GM12878 (cell line): ENCODE results near the gene NKAIN2. TPM values are rescaled to one million over a fixed set of nuclear protein-coding genes. Genes with fewer than 3 reads are reported as not detected.

ENCODE experiments used
- ATAC-seq: fragments of 200-7000 bp; cut with Tn5 transposase; 3 replicates; pipeline ENCODE4 v1.9.1; 2020; ENCODE audit warnings: mild to moderate bottlenecking, moderate library complexity
- BruUV-seq: library from RNA; stranded (reverse); fragments of 400-500 nt; replicated peaks from 2 replicates; lab custom pipeline; 2021; lab: Mats Ljungman, UMichigan
- CTCF ChIA-PET: fragments of 300-600 bp; sonication (Branson Sonifier 250); formaldehyde crosslinking; extraction: SDS; loops from one replicate; lab custom pipeline; 2021; ENCODE audit warnings: inconsistent platforms; lab: Yijun Ruan, JAX
- POLR2A ChIA-PET: fragments of 350-600 bp; formaldehyde crosslinking; extraction: SDS; loops from one replicate; lab custom pipeline; 2021; ENCODE audit warnings: inconsistent platforms; lab: Charles Lee
- RAD21 ChIA-PET: fragments of 300-600 bp; sonication (Branson Sonifier 250); formaldehyde crosslinking; loops from one replicate; lab custom pipeline; 2023; ENCODE audit warnings: antibody characterized with exemption; ENCODE audit not compliant: unreplicated experiment; lab: Charles Lee
- SMC1A ChIA-PET: fragments of 300-600 bp; sonication (Branson Sonifier 250); formaldehyde crosslinking; loops from one replicate; lab custom pipeline; 2023; ENCODE audit not compliant: unreplicated experiment, uncharacterized antibody; lab: Charles Lee
- DNase-seq: peaks from one replicate; pipeline ENCODE4 v3.0.0-alpha.2; 2011; ENCODE audit warnings: low read depth, low spot score
- FAIRE-seq: peaks from 3 replicates; lab custom pipeline; 2011; peaks lifted over from hg19 to GRCh38; lab: Jason Lieb, UNC
- H2AFZ ChIP-seq: 2 replicates; pipeline ENCODE4 v1.6.0; 2011; ENCODE audit warnings: low read depth, low read length, control low read depth; ENCODE audit not compliant: control insufficient read depth
- H3K27ac ChIP-seq: 2 replicates; pipeline ENCODE4 v1.5.1; 2011; ENCODE audit warnings: control low read depth; ENCODE audit not compliant: control insufficient read depth, insufficient read depth
- H3K27me3 ChIP-seq, 2 experiments: replicated peaks in 1 of 2; 2 replicates each; pipeline versions ENCODE4 v1.6.0 to v1.6.1; 2011; ENCODE audit warnings: low read length in 1 of 2; ENCODE audit not compliant: control insufficient read depth in 2 of 2, insufficient read depth in 2 of 2
- H3K36me3 ChIP-seq, 2 experiments: 2 replicates each; pipeline ENCODE4 v1.5.1; 2011; ENCODE audit warnings: low read length in 1 of 2; ENCODE audit not compliant: control insufficient read depth in 2 of 2, insufficient read depth in 2 of 2
- H3K4me1 ChIP-seq: 2 replicates; pipeline ENCODE4 v1.6.1; 2011; ENCODE audit warnings: mild to moderate bottlenecking, low read length, moderate library complexity, mixed read lengths; ENCODE audit not compliant: control insufficient read depth, insufficient read depth
- H3K4me2 ChIP-seq: 2 replicates; pipeline ENCODE4 v1.6.0; 2011; ENCODE audit warnings: control low read depth; ENCODE audit not compliant: control insufficient read depth, insufficient read depth
- H3K4me3 ChIP-seq: fragments of 200-600 bp; sonication (generic); 2 replicates; pipeline ENCODE4 v1.5.1; 2016
- H3K79me2 ChIP-seq: 2 replicates; pipeline ENCODE4 v1.6.0; 2011; ENCODE audit warnings: low read length; ENCODE audit not compliant: control insufficient read depth, insufficient read depth
- H3K9ac ChIP-seq: 2 replicates; pipeline ENCODE4 v1.8.0; 2011; ENCODE audit warnings: low read length, control low read depth, mixed read lengths; ENCODE audit not compliant: control insufficient read depth, insufficient read depth
- H3K9me3 ChIP-seq: replicated peaks from 3 replicates; pipeline ENCODE4 v1.5.1; 2011; ENCODE audit warnings: mild to moderate bottlenecking, low read length; ENCODE audit not compliant: control insufficient read depth, insufficient read depth
- H4K20me1 ChIP-seq: 2 replicates; pipeline ENCODE4 v1.6.0; 2011; ENCODE audit not compliant: control insufficient read depth, insufficient read depth
- CEBPB ChIP-seq, 2 experiments: fragments of 150-350 bp in 1 of 2; IDR thresholded peaks; 2 replicates each; pipeline ENCODE4 v1.6.1; 2012 to 2014; ENCODE audit warnings: low read depth in 2 of 2, low read length in 2 of 2, borderline replicate concordance in 1 of 2, inconsistent platforms in 1 of 2
- ETV6 ChIP-seq, 2 experiments: fragments of 450-650 bp in 1 of 2; IDR thresholded peaks in 1 of 2; conservative IDR thresholded peaks in 1 of 2; 2 replicates each; pipeline ENCODE4 v1.6.1; 2014; ENCODE audit warnings: antibody characterized with exemption in 1 of 2, borderline replicate concordance in 1 of 2, low read depth in 1 of 2, mild to moderate bottlenecking in 1 of 2, moderate library complexity in 1 of 2
- HDAC2 ChIP-seq: fragments of 200-600 bp; sonication (generic); IDR thresholded peaks from 2 replicates; pipeline ENCODE4 v1.6.1; 2017
- IKZF2 ChIP-seq, 2 experiments: fragments of 450-650 bp; IDR thresholded peaks; 2 replicates each; pipeline ENCODE4 v1.6.1; 2017; ENCODE audit warnings: mild to moderate bottlenecking in 2 of 2, moderate library complexity in 2 of 2
- JUND ChIP-seq: IDR thresholded peaks from 2 replicates; pipeline ENCODE4 v1.6.1; 2012; ENCODE audit warnings: low read depth, mild to moderate bottlenecking, low read length, improper control_type of control experiment, moderate library complexity
- KLF5 ChIP-seq: fragments of 450-650 bp; IDR thresholded peaks from 2 replicates; pipeline ENCODE4 v1.6.1; 2014; ENCODE audit warnings: mild to moderate bottlenecking; ENCODE audit not compliant: partially characterized antibody
- NR2F1 ChIP-seq: fragments of 450-650 bp; conservative IDR thresholded peaks from 2 replicates; pipeline ENCODE4 v1.6.1; 2017; ENCODE audit warnings: mild to moderate bottlenecking
- POLR2AphosphoS2 ChIP-seq: IDR thresholded peaks from 2 replicates; pipeline ENCODE4 v1.6.1; 2011; ENCODE audit warnings: low read depth, mild to moderate bottlenecking, low read length, improper control_type of control experiment, moderate library complexity
- RBBP5 ChIP-seq: fragments of 200-600 bp; sonication (generic); conservative IDR thresholded peaks from 2 replicates; pipeline ENCODE4 v1.6.1; 2016
- SREBF1 ChIP-seq: IDR thresholded peaks from 2 replicates; pipeline ENCODE4 v1.6.1; 2012; ENCODE audit warnings: mild to moderate bottlenecking, low read length
- TAF1 ChIP-seq: IDR thresholded peaks from 2 replicates; pipeline ENCODE4 v1.6.1; 2011; ENCODE audit warnings: mild to moderate bottlenecking, low read depth, low read length, borderline replicate concordance
- ZBED1 ChIP-seq: IDR thresholded peaks from 2 replicates; pipeline ENCODE4 v1.6.1; 2016; ENCODE audit warnings: borderline replicate concordance
- ZBTB11 ChIP-seq: fragments of 450-650 bp; formaldehyde crosslinking; IDR thresholded peaks from 2 replicates; pipeline ENCODE4 v1.5.0; 2022; ENCODE audit warnings: mild to moderate bottlenecking, missing genetic modification characterization
- ZNF384 ChIP-seq: IDR thresholded peaks from 2 replicates; pipeline ENCODE4 v1.6.1; 2012; ENCODE audit warnings: low read depth, mild to moderate bottlenecking, low read length, improper control_type of control experiment, borderline replicate concordance
- ZZZ3 ChIP-seq: IDR thresholded peaks from 2 replicates; pipeline ENCODE4 v1.6.1; 2011; ENCODE audit warnings: low read depth; ENCODE audit not compliant: control insufficient read depth, insufficient read length
- WGBS: methylation state at CpG from one replicate; pipeline ENCODE4 v1.1.6; 2016; ENCODE audit warnings: low lambda C conversion rate; ENCODE audit not compliant: insufficient replicate concordance, insufficient coverage; ENCODE audit errors: missing lambda C conversion rate; 5-methylcytosine and 5-hydroxymethylcytosine counted together
- in situ Hi-C: fragments of 300-500 bp; cut with MboI; formaldehyde crosslinking; loops from 9 replicates; pipeline ENCODE4 v1.14.3; 2018; ENCODE audit warnings: mixed read lengths
- intact Hi-C: fragments of 100-400 bp; cut with micrococcal nuclease; formaldehyde crosslinking; loops from one replicate; pipeline ENCODE4 v1.14.2; 2022; ENCODE audit not compliant: unreplicated experiment
- polyA plus RNA-seq, 11 experiments: library from polyadenylated mRNA; depleted of rRNA in 4 of 11; unstranded in 6 of 11; stranded (reverse) in 5 of 11; fragments of >200 nt; fragmentation: Nextera tagmentation in 4 of 11; fragmentation: Illumina TruSeq in 1 of 11; extraction: Ambion mirVana in 4 of 11; extraction: Trizol in 1 of 11; gene quantifications; 1 replicate in 1 of 11; 2 replicates in 10 of 11; pipeline versions ENCODE4 v1.2.1 to v1.2.3, GENCODE V29; 2011 to 2016; ENCODE audit warnings: inconsistent platforms in 2 of 11, missing spikeins in 2 of 11, low read depth in 1 of 11
- total RNA-seq, 4 experiments: library from RNA; depleted of rRNA in 3 of 4; stranded (reverse); fragments of >200 nt in 3 of 4; fragmentation: Illumina TruSeq in 1 of 4; extraction: Trizol in 1 of 4; gene quantifications; 2 replicates each; pipeline versions ENCODE4 v1.2.1 to v1.2.3, GENCODE V29; 2013 to 2021
- TF ChIP-seq, protein P1 (sequence below): fragments of 150-350 bp; IDR thresholded peaks from 2 replicates; pipeline ENCODE4 v1.6.1; 2014; ENCODE audit warnings: mild to moderate bottlenecking, low read depth, low read length
- TF ChIP-seq, protein P2 (sequence below): IDR thresholded peaks from 2 replicates; pipeline ENCODE4 v1.6.1; 2012; ENCODE audit warnings: low read length, inconsistent platforms

Gene NKAIN2
- total and polyA plus RNA-seq, 10 of the 15 experiments (the other 5 are each of a cell fraction or from before 2014, with no cell fraction given): not detected

GRCh38 chr6:124661097-124661661, 857.5 kb downstream of the NKAIN2 start (continued):
- TF ChIP-seq ZBTB11 (CRISPR knock-in tag): no peak
- TF ChIP-seq ETV6 (conservative IDR thresholded peaks at IDR 0.05 in 1 of 2, IDR thresholded peaks at IDR 0.05 in 1 of 2; ENCODE audit: borderline replicate concordance in 1 of 2, low read depth in 1 of 2): no peak
- no peak for TF ChIP-seq KLF5
- no peak for TF ChIP-seq HDAC2
- no peak for TF ChIP-seq IKZF2 (IDR thresholded peaks at IDR 0.05)
- TF ChIP-seq, protein P1, sequence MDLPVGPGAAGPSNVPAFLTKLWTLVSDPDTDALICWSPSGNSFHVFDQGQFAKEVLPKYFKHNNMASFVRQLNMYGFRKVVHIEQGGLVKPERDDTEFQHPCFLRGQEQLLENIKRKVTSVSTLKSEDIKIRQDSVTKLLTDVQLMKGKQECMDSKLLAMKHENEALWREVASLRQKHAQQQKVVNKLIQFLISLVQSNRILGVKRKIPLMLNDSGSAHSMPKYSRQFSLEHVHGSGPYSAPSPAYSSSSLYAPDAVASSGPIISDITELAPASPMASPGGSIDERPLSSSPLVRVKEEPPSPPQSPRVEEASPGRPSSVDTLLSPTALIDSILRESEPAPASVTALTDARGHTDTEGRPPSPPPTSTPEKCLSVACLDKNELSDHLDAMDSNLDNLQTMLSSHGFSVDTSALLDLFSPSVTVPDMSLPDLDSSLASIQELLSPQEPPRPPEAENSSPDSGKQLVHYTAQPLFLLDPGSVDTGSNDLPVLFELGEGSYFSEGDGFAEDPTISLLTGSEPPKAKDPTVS: no peak
- no peak for TF ChIP-seq ZNF384

DNA sequence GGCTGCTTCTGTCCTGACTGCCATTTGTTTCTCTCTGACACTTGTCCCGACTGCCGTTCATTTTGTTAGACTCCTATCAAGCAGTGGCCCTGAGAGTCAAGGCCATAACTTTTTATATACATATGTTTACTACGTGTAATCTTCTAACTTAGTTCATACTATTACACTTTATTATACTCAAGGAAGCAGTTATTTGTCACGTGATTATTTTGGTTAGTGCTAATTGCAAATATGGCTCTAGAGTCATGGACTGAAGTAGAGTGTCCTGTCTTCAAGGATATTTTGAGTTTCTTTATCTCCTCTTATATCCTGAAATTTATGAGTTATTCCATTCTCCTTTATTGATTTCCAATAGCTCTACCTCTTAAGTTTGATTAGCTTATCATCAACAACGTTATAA, 864.4 kb downstream of the NKAIN2 start:
- ATAC-seq (no peak), FAIRE-seq (no peak), DNase-seq (no peak)
- in situ Hi-C loops (no loop called here), intact Hi-C loops (no loop called here)
- WGBS: 36% methylated on average over 5 of the region's 5 CpGs
- POLR2A ChIA-PET: no interaction called here
- H3K4me3 ChIP-seq: no peak overlapping the region
- RAD21 ChIA-PET: no interaction called here
- H3K9me3 ChIP-seq: no peaks in the 10 kb centered on the region
- SMC1A ChIA-PET: no interaction called here
- no peak overlapping the region for H2AFZ ChIP-seq
- H3K27ac ChIP-seq: no peak overlapping the region
- no peak overlapping the region for H3K4me2 ChIP-seq
- no peaks in the 10 kb centered on the region for H3K4me1 ChIP-seq
- CTCF ChIA-PET: no interaction called here
- no peaks in the 10 kb centered on the region for H3K79me2 ChIP-seq
- H3K9ac ChIP-seq: no peak overlapping the region
- no peaks in the 10 kb centered on the region for H4K20me1 ChIP-seq
- no peaks in the 10 kb centered on the region for H3K36me3 ChIP-seq
- H3K27me3 ChIP-seq: no peaks in the 10 kb centered on the region
- BruUV-seq: no TSS peak
- TF ChIP-seq RBBP5 (no peak), ZBED1 (no peak), ZZZ3 (no peak), TAF1 (no peak), POLR2AphosphoS2 (no peak), SREBF1 (no peak), CEBPB (IDR thresholded peaks at IDR 0.05; ENCODE audit: borderline replicate concordance in 1 of 2, low read depth in 2 of 2, low read length in 2 of 2) (no peak), NR2F1 (no peak), JUND (no peak)
- TF ChIP-seq, protein P2, sequence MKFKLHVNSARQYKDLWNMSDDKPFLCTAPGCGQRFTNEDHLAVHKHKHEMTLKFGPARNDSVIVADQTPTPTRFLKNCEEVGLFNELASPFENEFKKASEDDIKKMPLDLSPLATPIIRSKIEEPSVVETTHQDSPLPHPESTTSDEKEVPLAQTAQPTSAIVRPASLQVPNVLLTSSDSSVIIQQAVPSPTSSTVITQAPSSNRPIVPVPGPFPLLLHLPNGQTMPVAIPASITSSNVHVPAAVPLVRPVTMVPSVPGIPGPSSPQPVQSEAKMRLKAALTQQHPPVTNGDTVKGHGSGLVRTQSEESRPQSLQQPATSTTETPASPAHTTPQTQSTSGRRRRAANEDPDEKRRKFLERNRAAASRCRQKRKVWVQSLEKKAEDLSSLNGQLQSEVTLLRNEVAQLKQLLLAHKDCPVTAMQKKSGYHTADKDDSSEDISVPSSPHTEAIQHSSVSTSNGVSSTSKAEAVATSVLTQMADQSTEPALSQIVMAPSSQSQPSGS: no peak
